Stomach (tissue), 9 donors: ENCODE data around the gene GNAI1. TPM values are rescaled to one million over a fixed set of nuclear protein-coding genes. Genes with fewer than 3 reads are reported as not detected.

Source experiments
- DNase-seq, 2 donors: peaks; one replicate each; pipeline versions ENCODE4 v3.0.0 to v3.0.0-alpha.2; 2013 to 2019
- H3K27ac ChIP-seq, 5 donors: fragments of 200-600 bp in 4 of 5; sonication (generic) in 4 of 5; one replicate each; pipeline ENCODE4 v1.5.1; 2013 to 2019; ENCODE audit warnings: mild to moderate bottlenecking in 1 of 5, moderate library complexity in 1 of 5
- H3K27me3 ChIP-seq, 3 donors: fragments of 200-600 bp; sonication (generic); one replicate each; pipeline ENCODE4 v1.5.1; 2017 to 2019; ENCODE audit warnings: mixed run types in 1 of 3
- H3K36me3 ChIP-seq, 4 donors: fragments of 200-600 bp; sonication (generic); 1 replicate in 3 of 4; 2 replicates in 1 of 4; pipeline ENCODE4 v1.5.1; 2016 to 2019
- H3K4me1 ChIP-seq, 4 donors: fragments of 200-600 bp; sonication (generic); one replicate each; pipeline ENCODE4 v1.5.1; 2016 to 2019
- H3K4me3 ChIP-seq, 4 donors: fragments of 200-600 bp; sonication (generic) in 3 of 4; one replicate each; pipeline ENCODE4 v1.5.1; 2016 to 2019; ENCODE audit warnings: mild to moderate bottlenecking in 1 of 4
- H3K9me3 ChIP-seq, 4 donors: fragments of 200-600 bp; sonication (generic); one replicate each; pipeline ENCODE4 v1.5.1; 2016 to 2019
- EP300 ChIP-seq: sonication (generic); formaldehyde crosslinking; IDR thresholded peaks from one replicate; pipeline ENCODE4 v1.6.1; 2017; ENCODE audit warnings: antibody characterized with exemption
- POLR2A ChIP-seq, 4 donors: fragments of 450-650 bp; IDR thresholded peaks; one replicate each; pipeline ENCODE4 v1.6.1; 2016; ENCODE audit warnings: antibody characterized with exemption in 4 of 4, control low read depth in 2 of 4, mild to moderate bottlenecking in 1 of 4, moderate library complexity in 1 of 4
- POLR2AphosphoS5 ChIP-seq, 3 donors: sonication (generic); formaldehyde crosslinking; IDR thresholded peaks; one replicate each; pipeline ENCODE4 v1.6.1; 2016; ENCODE audit warnings: antibody characterized with exemption in 3 of 3
- WGBS, 5 donors: extraction: QIAGEN DNeasy Blood & Tissue Kit in 3 of 5; methylation state at CpG; one replicate each; pipeline versions ENCODE4 v1.1.5 to v1.1.7; 2013 to 2018; 5-methylcytosine and 5-hydroxymethylcytosine counted together
- intact Hi-C: fragments of 100-400 bp; cut with DNase I; formaldehyde crosslinking; loops from one replicate; pipeline ENCODE4 v1.15.1; 2023; ENCODE audit warnings: low total_unique reads
- polyA plus RNA-seq, 3 donors: library from polyadenylated mRNA; stranded (reverse); fragments of 200-250 nt; gene quantifications; one replicate each; pipeline ENCODE4 v1.2.3, GENCODE V29; 2013
- total RNA-seq, 5 donors: library from RNA; depleted of rRNA; stranded (reverse); fragments of >200 nt; gene quantifications; one replicate each; pipeline versions ENCODE4 v1.1.0 to v1.2.3, GENCODE V29; 2014 to 2016
- TF ChIP-seq, protein P1 (sequence below), 7 experiments: fragments of 450-650 bp in 4 of 7; fragments of 200-600 bp in 3 of 7; sonication (generic) in 3 of 7; IDR thresholded peaks; one replicate each; pipeline ENCODE4 v1.5.1; 2016 to 2019; ENCODE audit warnings: antibody characterized with exemption in 7 of 7, control low read depth in 2 of 7, mild to moderate bottlenecking in 1 of 7
- donor health status: healthy with polysubstance abuse.
- donor health status: Bipolar disorder and iron deficiency.
- donor health status: healthy.

Gene GNAI1
- total and polyA plus RNA-seq, 8 donors, result 2.6 to 62.4 (median 27.5) TPM

DNA sequence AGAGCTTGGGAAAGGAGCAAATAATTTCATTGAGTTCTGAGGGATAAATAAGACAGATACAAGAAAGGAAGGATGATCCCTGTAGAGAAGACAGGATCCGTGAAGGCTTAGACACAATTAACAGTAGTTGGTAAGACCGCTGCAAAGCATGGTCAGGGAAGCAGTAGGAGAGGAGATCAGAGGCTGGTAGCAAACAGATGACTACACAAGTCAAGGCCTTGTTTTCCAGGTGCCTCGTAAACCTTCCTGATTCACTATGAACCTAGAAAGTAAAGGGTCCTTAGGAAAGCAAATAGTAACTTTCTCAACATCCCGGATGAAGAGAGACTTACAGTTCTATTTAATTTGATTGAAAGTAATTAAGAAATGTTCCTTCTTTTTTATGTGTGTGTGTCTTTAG, 118.6 kb downstream of the GNAI1 start:
- Histone ChIP-seq H3K27ac (no peak overlapping the region), H3K4me1 (no peaks in the 10 kb centered on the region), H3K4me3 (no peak overlapping the region), H3K36me3 (no peaks in the 10 kb centered on the region), H3K27me3 (no peaks in the 10 kb centered on the region), H3K9me3 (no peaks in the 10 kb centered on the region)
- TF ChIP-seq POLR2A (IDR thresholded peaks at IDR 0.05) (no peak), POLR2AphosphoS5 (IDR thresholded peaks at IDR 0.05) (no peak), EP300 (no peak)
- TF ChIP-seq, protein P1, sequence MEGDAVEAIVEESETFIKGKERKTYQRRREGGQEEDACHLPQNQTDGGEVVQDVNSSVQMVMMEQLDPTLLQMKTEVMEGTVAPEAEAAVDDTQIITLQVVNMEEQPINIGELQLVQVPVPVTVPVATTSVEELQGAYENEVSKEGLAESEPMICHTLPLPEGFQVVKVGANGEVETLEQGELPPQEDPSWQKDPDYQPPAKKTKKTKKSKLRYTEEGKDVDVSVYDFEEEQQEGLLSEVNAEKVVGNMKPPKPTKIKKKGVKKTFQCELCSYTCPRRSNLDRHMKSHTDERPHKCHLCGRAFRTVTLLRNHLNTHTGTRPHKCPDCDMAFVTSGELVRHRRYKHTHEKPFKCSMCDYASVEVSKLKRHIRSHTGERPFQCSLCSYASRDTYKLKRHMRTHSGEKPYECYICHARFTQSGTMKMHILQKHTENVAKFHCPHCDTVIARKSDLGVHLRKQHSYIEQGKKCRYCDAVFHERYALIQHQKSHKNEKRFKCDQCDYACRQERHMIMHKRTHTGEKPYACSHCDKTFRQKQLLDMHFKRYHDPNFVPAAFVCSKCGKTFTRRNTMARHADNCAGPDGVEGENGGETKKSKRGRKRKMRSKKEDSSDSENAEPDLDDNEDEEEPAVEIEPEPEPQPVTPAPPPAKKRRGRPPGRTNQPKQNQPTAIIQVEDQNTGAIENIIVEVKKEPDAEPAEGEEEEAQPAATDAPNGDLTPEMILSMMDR (IDR thresholded peaks at IDR 0.05), result no peak
- 92 to 96% (median 93%) methylated on average over 4 of the region's 4 CpGs for WGBS, 5 donors
- DNase-seq, result no peak
- intact Hi-C loops, result no loop called here

DNA sequence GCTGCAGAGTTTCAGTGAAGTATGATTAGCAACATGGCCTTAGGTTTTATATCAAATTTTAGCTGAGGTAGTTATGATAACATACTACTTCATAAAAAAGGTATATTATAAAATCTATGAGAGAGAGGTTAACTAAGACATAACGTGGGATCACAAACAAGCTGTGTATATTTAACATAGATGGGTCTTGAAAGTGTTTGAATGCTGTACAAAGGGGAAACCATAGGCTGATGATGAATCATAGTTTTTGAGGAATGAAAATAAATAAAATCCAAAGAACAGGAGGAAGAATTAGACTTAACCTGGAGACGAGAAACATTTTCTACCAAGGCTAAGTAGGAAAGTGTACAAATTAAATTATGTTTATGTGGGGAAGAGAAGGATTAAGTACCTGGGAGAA, 119.0 kb downstream of the GNAI1 start:
- Histone ChIP-seq H3K36me3 (no peaks in the 10 kb centered on the region), H3K27me3 (no peaks in the 10 kb centered on the region), H3K4me3 (no peak overlapping the region), H3K27ac (no peak overlapping the region), H3K9me3 (no peaks in the 10 kb centered on the region), H3K4me1 (no peaks in the 10 kb centered on the region)
- 69 to 79% (median 75%) methylated on average over 2 of the region's 2 CpGs for WGBS, 5 donors
- TF ChIP-seq POLR2A (IDR thresholded peaks at IDR 0.05), result no peak
- TF ChIP-seq, protein P1 (IDR thresholded peaks at IDR 0.05), result no peak
- TF ChIP-seq POLR2AphosphoS5 (IDR thresholded peaks at IDR 0.05), result no peak
- no peak for TF ChIP-seq EP300
- DNase-seq, result no peak
- intact Hi-C loops, result no loop called here

DNA sequence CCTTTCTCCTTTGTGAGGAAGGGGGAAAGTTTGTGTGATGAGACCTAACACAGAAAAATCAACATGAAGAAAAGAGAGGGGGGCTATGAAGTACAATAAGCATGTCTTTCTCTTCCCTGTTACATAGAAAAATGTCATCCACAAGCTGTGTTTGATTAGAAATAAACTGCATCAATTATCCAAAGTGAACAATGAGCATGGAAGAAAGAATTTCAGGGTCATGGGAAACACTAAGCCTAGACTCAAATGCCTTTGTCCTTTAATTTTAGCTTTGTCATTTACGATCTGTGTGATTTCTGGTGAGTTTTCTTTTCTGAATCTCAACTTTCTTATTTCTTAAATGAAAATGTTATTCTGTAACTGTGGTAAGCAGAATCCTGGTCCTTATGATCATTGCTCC, 121.0 kb downstream of the GNAI1 start:
- WGBS, 5 donors, result 72 to 82% (median 78%) methylated on average over 1 of the region's 1 CpG
- Histone ChIP-seq H3K27ac (no peak overlapping the region), H3K36me3 (no peaks in the 10 kb centered on the region), H3K4me3 (no peak overlapping the region), H3K9me3 (no peaks in the 10 kb centered on the region), H3K27me3 (no peaks in the 10 kb centered on the region), H3K4me1 (no peaks in the 10 kb centered on the region)
- intact Hi-C loops, result no loop called here
- TF ChIP-seq, protein P1 (IDR thresholded peaks at IDR 0.05), result no peak
- TF ChIP-seq POLR2A (IDR thresholded peaks at IDR 0.05) (no peak), POLR2AphosphoS5 (IDR thresholded peaks at IDR 0.05) (no peak), EP300 (no peak)
- no peak for DNase-seq

DNA sequence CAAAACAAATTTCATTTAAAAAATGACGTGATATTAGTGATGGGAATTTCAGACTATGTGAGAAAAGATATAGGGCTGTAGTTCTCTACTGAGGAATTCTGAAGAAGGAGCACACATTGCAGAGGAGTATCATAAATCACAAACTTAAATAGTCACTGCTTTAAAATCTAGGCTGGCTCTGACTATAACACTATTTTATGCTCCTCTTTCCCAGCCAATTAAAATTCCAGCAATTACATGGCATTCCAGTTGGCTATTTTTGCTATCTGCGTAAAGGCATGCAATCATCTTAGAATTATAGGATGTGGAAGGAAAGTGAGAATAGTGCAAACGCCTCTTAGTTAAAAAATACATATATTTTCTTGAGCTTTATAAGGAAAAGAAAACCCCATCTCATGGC, 123.1 kb downstream of the GNAI1 start:
- no peak overlapping the region for H3K4me3 ChIP-seq
- H3K9me3 ChIP-seq, result no peaks in the 10 kb centered on the region
- WGBS, 5 donors, result 81 to 94% (median 93%) methylated on average over 3 of the region's 3 CpGs
- H3K27ac ChIP-seq, result no peak overlapping the region
- TF ChIP-seq EP300 (no peak), POLR2AphosphoS5 (IDR thresholded peaks at IDR 0.05) (no peak), POLR2A (IDR thresholded peaks at IDR 0.05) (no peak)
- TF ChIP-seq, protein P1 (IDR thresholded peaks at IDR 0.05), result no peak
- no peaks in the 10 kb centered on the region for H3K36me3 ChIP-seq
- intact Hi-C loops, result no loop called here
- no peaks in the 10 kb centered on the region for H3K4me1 ChIP-seq
- no peak for DNase-seq
- no peaks in the 10 kb centered on the region for H3K27me3 ChIP-seq

GRCh38 chr7:80260606-80261005, 126.0 kb downstream of the GNAI1 start:
- Histone ChIP-seq H3K36me3 (no peaks in the 10 kb centered on the region), H3K4me3 (no peak overlapping the region), H3K27me3 (no peaks in the 10 kb centered on the region), H3K9me3 (no peaks in the 10 kb centered on the region), H3K27ac (no peak overlapping the region), H3K4me1 (no peaks in the 10 kb centered on the region)
- TF ChIP-seq EP300 (no peak), POLR2AphosphoS5 (IDR thresholded peaks at IDR 0.05) (no peak), POLR2A (IDR thresholded peaks at IDR 0.05) (no peak)
- TF ChIP-seq, protein P1 (IDR thresholded peaks at IDR 0.05), result no peak
- no peak for DNase-seq
- intact Hi-C loops, result no loop called here
